ENCODE measurements around the gene MRTFA.

MRTFA gene

DNA sequence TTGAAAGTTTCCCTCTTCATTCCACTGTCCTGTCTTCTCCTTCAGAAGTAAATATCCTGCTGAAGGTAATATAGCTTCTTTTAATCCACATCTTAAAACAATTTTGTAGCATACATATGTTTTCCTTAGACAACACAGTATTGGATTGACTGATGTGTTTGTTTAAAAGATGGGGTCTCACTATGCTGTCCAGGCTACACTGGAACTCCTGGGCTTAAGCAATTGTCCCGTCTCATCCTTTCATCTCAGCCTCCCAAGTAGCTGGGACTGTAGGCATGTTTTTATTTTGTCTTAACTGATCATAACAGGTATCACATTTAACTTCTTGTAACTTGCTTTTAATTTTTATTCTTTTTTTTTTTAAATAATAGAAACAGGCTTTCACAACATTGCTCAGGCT is 55.9 kb downstream of the MRTFA start:
- H3K27ac ChIP-seq = no peak overlapping the region
- no peaks in the 10 kb centered on the region for H3K27me3 ChIP-seq
- TF ChIP-seq, protein P1, sequence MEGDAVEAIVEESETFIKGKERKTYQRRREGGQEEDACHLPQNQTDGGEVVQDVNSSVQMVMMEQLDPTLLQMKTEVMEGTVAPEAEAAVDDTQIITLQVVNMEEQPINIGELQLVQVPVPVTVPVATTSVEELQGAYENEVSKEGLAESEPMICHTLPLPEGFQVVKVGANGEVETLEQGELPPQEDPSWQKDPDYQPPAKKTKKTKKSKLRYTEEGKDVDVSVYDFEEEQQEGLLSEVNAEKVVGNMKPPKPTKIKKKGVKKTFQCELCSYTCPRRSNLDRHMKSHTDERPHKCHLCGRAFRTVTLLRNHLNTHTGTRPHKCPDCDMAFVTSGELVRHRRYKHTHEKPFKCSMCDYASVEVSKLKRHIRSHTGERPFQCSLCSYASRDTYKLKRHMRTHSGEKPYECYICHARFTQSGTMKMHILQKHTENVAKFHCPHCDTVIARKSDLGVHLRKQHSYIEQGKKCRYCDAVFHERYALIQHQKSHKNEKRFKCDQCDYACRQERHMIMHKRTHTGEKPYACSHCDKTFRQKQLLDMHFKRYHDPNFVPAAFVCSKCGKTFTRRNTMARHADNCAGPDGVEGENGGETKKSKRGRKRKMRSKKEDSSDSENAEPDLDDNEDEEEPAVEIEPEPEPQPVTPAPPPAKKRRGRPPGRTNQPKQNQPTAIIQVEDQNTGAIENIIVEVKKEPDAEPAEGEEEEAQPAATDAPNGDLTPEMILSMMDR (IDR thresholded peaks at IDR 0.05) = no peak
- no peak overlapping the region for H3K4me3 ChIP-seq
- intact Hi-C loops (cut with DNase I; ENCODE audit: low total_unique reads) = no loop called here
- no peaks in the 10 kb centered on the region for H3K9me3 ChIP-seq
- no peaks in the 10 kb centered on the region for H3K36me3 ChIP-seq
- DNase-seq = no peak
- H3K4me1 ChIP-seq = no peaks in the 10 kb centered on the region

DNA sequence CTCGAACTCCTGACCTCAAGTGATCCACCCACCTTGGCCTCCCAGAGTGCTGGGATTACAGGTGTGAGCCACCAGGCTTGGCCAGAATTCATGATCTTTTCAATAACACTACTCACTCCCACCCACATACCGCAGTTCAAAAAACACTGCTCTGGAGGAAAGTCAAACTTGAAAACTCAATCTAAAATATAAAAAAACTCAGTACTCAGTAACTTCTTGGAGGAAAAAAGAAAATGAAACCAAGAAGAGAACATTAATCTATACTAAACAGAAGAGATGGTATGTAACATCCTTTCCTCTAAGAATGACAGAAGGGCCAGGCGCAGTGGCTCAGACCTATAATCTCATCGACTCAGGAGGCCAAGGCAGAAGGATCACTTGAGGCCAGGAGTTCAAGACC is 58.3 kb downstream of the MRTFA start:
- no peak overlapping the region for H3K27ac ChIP-seq
- TF ChIP-seq, protein P1 (IDR thresholded peaks at IDR 0.05) = no peak
- intact Hi-C loops (cut with DNase I; ENCODE audit: low total_unique reads) = no loop called here
- H3K9me3 ChIP-seq = no peaks in the 10 kb centered on the region
- H3K36me3 ChIP-seq = no peaks in the 10 kb centered on the region
- H3K27me3 ChIP-seq = no peaks in the 10 kb centered on the region
- DNase-seq = no peak
- H3K4me3 ChIP-seq = no peak overlapping the region
- peaks cover 0 to 11% (median 4%) of the 10 kb centered on the region in 4 donors for H3K4me1 ChIP-seq

DNA sequence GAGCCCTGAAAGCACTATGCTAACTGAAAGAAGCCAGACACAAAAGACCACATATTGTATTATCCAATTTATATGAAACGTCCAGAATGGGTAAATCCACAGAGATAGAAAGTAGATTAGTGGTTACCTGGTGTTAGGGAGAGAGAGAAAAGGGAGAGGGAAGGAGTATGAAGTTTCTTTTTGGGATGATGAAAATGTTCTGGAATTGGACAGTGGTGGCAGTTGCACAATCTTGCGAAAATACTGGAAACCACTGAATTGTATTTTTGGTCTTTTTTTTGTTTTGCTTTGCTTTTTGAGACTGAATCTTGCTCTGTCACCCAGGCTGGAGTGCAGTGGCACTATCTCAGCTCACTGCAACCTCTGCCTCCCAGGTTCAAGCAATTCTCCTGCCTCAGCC is 63.5 kb downstream of the MRTFA start:
- DNase-seq = no peak
- intact Hi-C loops (cut with DNase I; ENCODE audit: low total_unique reads) = no loop called here
- H3K4me1 ChIP-seq = peaks cover 0 to 28% (median 9%) of the 10 kb centered on the region in 4 donors
- no peaks in the 10 kb centered on the region for H3K9me3 ChIP-seq
- no peaks in the 10 kb centered on the region for H3K27me3 ChIP-seq
- H3K27ac ChIP-seq = peak overlapping the region in 1 of 2 donors; percentile 36
- no peak overlapping the region for H3K4me3 ChIP-seq
- TF ChIP-seq, protein P1 (IDR thresholded peaks at IDR 0.05) = no peak
- H3K36me3 ChIP-seq = no peaks in the 10 kb centered on the region

DNA sequence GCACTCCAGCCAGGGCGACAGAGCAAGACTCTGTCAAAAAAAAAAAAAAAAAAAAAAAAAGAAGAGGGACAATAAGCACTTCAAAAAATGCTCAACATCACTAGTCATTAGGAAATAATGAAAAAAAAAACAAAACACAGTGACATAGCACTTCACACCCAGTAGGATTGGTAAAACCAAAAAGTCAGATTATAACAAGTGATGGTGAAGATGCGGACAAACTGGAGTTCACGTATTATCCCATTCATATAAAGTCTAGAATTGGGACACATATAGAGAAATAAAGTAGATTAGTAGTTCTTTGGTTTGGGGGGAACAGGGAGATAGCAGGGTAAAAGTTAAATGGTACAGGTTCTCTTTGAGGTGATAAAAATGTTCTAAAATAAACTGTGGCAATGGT is 64.6 kb downstream of the MRTFA start:
- Histone ChIP-seq H3K4me1 (peaks cover 0 to 39% (median 15%) of the 10 kb centered on the region in 4 donors), H3K27me3 (no peaks in the 10 kb centered on the region), H3K9me3 (no peaks in the 10 kb centered on the region), H3K4me3 (no peak overlapping the region), H3K36me3 (no peaks in the 10 kb centered on the region), H3K27ac (no peak overlapping the region)
- TF ChIP-seq, protein P1 (IDR thresholded peaks at IDR 0.05) = no peak
- DNase-seq = no peak
- intact Hi-C loops (cut with DNase I; ENCODE audit: low total_unique reads) = no loop called here

DNA sequence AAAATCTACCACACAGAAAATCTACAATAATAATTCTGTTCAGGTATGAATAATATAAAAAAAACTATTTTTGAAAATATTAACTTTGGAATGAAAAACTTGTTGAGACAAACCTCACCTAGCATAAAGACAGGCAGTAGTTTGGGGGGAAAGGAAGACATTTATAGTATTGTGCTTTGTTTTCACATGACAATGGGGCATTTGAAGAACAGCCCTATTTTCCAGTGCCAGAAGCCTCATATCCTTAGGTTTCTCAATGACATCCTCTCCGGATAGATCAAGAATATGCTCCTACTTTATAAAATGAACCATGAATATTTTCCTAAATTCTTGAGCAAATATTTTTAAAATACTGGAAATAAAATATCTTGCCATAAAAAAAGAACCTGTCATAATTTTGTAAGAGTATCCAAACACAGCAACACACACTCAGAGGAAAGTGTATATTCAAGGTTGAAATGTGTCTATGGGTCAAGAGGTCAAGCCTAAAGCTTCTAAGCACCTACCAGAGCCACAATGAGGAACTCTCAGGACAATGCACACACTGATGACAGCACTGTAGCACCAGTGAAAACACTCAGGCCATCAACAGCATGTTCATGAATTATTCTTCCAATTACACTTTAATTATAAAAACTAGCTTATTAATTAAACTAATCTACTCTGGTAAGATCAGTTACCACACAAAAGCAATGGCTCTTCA is 68.7 kb downstream of the MRTFA start:
- no peak overlapping the region for H3K4me3 ChIP-seq
- no peak overlapping the region for H3K27ac ChIP-seq
- no peaks in the 10 kb centered on the region for H3K27me3 ChIP-seq
- intact Hi-C loops (cut with DNase I; ENCODE audit: low total_unique reads) = no loop called here
- no peaks in the 10 kb centered on the region for H3K9me3 ChIP-seq
- H3K4me1 ChIP-seq = peaks cover 0 to 31% (median 13%) of the 10 kb centered on the region in 4 donors
- H3K36me3 ChIP-seq = no peaks in the 10 kb centered on the region
- TF ChIP-seq, protein P1 (IDR thresholded peaks at IDR 0.05) = no peak
- DNase-seq = no peak

All from tibial artery (tissue), 4 donors.